ENCODE measurements around the gene ZNF507.

DNA sequence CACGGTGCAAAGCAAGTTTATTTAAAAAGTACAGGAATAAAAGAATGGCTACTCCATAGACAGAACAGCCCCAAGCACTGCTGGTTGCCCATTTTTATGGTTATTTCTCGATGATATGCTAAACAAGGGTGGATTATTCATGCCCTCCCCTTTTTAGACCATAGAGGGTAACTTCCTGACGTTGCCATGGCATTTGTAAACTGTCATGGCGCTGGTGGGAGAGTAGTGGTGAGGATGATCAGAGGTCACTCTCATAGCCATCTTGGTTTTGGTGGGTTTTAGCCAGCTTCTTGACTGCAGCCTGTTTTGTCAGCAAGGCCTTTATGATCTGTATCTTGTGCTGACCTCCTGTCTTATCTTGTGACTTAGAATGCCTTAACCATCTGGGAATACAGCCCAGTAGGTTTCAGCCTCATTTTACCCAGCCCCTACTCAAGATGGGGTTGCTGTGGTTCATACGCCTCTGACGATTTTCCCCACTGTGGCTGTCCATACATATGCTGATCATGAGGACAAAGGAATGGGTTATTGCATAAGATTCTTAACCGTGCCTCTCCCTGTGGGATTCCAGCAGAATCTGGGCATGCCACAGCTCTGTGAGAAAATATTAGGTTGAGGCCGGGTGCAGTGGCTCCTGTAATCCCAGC, 36.9 kb upstream of the ZNF507 start:
- TF ChIP-seq EZH2 (IDR thresholded peaks at IDR 0.05; ENCODE audit: borderline replicate concordance, low read depth, low read length, severe bottlenecking) (no peak), CTCF (IDR thresholded peaks at IDR 0.05; ENCODE audit: borderline replicate concordance, extremely low read depth, low read length, poor library complexity, severe bottlenecking) (no peak)

Data from DND-41 (cell line).